GM12891 (cell line): ENCODE data around the gene NKX2-4.
"Not testable (repeated sequence)": the region's sequence is repeated elsewhere in the genome, so short reads cannot be mapped to it uniquely, and the experiment has no call there.

ENCODE experiments used
- DNase-seq: peaks from one replicate; pipeline ENCODE4 v3.0.0; 2011; ENCODE audit warnings: low spot score; ENCODE audit not compliant: insufficient read length
- FAIRE-seq: peaks from 2 replicates; lab custom pipeline; 2011; peaks lifted over from hg19 to GRCh38; lab: Jason Lieb, UNC
- PAX5 ChIP-seq: IDR thresholded peaks from 2 replicates; pipeline ENCODE4 v1.6.1; 2011; ENCODE audit warnings: low read length, moderate library complexity, mild to moderate bottlenecking; ENCODE audit not compliant: insufficient read depth, severe bottlenecking
- POLR2A ChIP-seq: IDR thresholded peaks from 2 replicates; pipeline ENCODE4 v1.6.1; 2011; ENCODE audit warnings: low read depth, low read length, control low read depth
- POLR2AphosphoS5 ChIP-seq: IDR thresholded peaks from 2 replicates; pipeline ENCODE4 v1.6.1; 2011; ENCODE audit warnings: low read depth, low read length, control low read depth
- POU2F2 ChIP-seq: IDR thresholded peaks from 2 replicates; pipeline ENCODE4 v1.6.1; 2011; ENCODE audit warnings: low read depth, mild to moderate bottlenecking, control low read depth, low read length, moderate library complexity
- SPI1 ChIP-seq: IDR thresholded peaks from 2 replicates; pipeline ENCODE4 v1.6.1; 2011; ENCODE audit warnings: low read depth, low read length, control low read depth
- TAF1 ChIP-seq: IDR thresholded peaks from 2 replicates; pipeline ENCODE4 v1.6.1; 2011; ENCODE audit warnings: low read depth, low read length, control low read depth

Gene NKX2-4

DNA sequence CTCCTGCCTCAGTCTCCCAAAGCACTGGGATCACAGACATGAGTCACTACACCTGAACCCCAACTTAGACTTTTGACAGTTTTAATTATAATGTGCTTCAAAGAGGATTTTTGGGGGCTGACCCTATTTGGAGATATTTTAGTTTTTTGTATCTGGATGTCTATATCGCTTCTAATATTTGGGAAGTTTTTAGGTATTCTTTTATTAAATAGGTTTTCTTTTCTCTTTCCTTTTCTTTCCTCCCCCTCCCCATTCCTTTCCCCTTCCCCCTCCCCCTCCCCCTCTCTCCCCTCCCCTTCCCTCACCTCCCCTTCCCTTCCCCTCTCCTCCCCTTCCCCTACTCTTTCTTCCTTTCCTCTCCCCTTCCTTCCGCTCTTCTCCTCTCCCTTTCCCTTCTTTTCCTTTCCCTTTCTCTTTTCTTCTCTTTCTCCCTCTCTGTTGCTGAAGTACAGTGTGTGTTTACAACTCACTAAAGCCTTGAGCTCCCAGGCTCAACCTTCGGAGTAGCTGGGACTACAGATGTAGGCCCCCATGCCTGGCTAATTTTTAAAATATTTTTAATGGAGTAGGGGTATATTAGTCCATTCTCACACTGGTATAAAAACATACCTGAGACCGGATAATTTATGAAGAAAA is 24.4 kb upstream of the NKX2-4 start:
- DNase-seq (no peak), FAIRE-seq (no peak)
- no peak for TF ChIP-seq POU2F2
- no peak for TF ChIP-seq POLR2A
- TF ChIP-seq SPI1 = no peak

DNA sequence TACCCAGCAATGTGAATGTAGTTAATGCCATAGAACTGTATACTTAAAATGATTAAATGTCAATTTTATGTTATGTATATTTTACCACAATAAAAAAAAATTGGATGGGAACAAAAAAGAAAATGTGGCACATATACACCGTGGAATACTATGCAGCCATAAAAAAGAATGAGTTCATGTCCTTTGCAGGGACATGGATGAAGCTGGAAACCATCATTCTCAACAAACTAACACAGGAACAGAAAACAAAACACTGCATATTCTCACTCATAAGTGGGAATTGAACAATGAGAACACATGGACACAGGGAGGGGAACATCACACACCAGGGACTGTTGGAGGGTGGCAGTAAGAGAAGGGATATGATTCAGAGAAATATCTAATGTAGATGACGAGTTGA is 21.8 kb upstream of the NKX2-4 start:
- FAIRE-seq, DNase-seq: not testable (repeated sequence)

DNA sequence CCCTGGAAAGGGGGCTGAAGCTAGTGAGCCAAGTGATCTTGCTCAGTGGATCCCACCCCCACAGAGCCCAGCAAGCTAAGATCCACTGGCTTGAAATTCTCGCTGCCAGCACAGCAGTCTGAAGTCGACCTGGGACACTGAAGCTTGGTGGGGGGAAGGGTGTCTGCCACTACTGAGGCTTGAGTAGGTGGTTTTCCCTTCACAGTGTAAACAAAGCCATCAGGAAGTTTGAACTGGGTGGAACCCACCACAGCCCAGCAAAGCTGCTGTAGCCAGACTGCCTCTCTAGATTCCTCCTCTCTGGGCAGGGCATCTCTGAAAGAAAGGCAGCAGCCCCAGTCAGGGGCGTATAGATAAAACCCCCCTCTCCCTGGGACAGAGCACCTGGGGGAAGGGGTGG is 16.7 kb upstream of the NKX2-4 start:
- FAIRE-seq, DNase-seq: not testable (repeated sequence)

DNA sequence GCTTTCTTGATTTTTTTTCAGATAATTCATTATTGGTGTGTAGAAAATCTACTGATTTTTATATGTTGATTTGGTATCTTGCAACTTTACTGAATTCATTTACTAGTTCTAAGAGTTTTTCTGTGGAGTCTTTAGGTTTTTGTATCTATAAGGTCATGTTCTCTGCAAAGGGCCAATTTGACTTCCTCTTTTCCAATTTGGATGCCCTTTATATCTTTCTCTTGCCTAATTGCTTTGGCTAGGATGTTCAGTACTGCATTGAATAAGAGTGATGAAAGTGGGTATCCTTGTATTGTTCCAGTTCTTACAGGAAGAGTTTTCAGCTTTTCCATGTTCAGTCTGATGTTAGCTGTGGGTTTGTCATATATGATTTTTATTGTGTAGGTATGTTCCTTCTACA is 14.4 kb upstream of the NKX2-4 start:
- no peak for DNase-seq
- no peak for TF ChIP-seq POLR2A
- peak; percentile 32; the same call in 1 of the 2 replicates for TF ChIP-seq SPI1
- no peak for TF ChIP-seq TAF1
- no peak for FAIRE-seq

DNA sequence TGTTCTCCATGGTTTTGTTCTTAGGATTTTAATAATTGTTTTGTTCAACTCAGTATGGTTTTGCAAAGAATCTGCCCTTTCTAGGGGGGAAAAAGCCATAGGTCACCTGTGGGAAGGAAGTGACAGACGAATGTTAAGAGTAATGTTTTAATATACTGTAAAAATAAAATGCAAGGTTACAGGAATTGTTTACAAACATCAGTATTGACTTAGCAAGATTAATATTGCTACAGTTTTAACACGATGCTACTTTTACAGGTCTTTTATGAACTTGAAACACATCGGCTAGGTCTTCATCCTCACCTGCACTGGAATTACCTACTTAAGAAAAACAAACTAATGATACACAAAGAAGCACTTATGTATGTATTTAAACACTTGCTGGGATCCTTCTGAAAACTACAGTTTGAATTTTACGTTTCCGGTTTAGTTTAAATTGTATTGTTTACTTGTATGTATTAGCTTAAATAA is 1.7 kb upstream of the NKX2-4 start:
- FAIRE-seq (no peak), DNase-seq (no peak)
- TF ChIP-seq PAX5 (no peak), TAF1 (no peak)

DNA sequence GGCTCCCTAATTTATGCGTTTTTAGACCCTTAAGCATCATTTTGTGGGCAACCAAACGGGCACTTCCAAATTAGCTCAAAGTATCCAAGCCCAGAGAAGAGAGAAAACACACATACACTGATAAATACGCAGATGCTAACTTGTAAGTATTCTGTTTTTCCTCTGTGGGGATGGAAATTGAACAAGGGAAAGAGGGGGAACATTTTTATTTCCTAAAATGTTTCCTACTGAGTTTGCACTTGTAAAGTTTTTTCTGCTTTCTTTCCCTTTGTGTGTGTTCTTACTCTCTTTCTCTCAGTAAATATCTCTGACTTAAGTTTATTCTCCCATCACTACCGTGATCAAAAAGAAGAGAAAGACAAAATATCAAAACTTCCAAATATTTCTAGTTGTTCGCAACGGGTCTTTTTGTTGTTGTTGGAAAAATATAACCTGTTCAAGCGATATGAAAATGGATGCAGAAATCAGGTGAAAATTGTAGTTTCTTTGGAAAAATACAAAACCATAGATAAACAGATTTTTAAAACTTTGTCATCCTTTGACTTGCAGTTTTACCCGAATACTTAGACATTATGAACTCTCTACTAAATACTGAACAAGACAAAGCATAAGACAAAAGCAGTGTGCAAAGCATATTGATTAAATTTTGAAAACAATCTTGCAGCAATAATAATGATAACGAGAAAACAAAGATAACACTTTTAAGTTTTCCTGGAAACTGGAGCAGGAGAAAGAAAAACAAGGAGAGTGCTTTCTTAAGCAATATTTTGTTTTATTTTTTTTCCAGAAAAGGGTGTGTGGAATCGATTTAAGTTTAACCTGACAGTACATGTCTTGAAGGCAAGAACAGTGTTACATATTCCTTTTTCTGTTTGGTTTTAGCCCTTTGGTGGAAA is 1.0 kb upstream of the NKX2-4 start:
- DNase-seq = no peak
- FAIRE-seq = no peak
- TF ChIP-seq PAX5 (no peak), TAF1 (no peak), POU2F2 (no peak), SPI1 (no peak), POLR2AphosphoS5 (no peak), POLR2A (no peak)

DNA sequence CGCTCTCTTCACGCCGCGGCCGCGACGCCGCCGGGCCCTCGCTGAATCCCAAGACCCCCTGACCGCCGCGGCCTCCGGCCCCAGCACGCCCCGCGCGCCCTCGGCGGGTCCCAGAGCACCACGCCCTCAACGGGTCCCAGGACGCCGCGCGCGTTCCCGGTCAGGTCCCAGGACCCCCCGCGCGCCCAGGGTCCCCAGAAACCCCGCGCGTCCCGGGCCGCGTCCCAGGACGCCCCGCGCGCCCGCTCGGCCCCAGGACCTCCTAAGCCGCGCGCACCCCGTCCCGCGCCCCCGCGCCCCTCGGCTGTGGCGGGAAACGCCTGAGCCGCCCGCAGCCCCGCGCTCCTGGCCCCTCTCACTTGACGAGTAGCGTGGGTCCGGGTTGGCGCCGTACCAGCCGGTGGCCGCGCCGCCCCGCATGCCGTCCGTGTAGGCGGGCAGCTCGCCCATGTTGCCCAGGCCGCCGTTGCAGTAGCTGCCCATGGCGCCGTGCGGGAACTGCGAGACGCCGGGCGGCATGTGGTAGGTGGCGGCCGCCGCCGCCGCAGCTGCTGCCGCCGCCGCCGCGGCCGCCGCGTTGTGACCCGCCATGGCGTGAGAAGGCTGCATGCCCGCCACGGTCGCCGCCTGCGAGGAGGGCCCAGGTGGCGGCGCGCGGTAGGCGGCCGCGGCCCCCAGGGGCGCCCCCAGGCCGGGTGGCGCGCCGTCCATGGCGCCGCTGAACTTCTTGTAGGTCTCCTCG is 556 bp downstream of the NKX2-4 start:
- TF ChIP-seq PAX5 (no peak), POLR2A (no peak), SPI1 (no peak), TAF1 (no peak), POU2F2 (no peak), POLR2AphosphoS5 (no peak)
- DNase-seq = peak; percentile 29

DNA sequence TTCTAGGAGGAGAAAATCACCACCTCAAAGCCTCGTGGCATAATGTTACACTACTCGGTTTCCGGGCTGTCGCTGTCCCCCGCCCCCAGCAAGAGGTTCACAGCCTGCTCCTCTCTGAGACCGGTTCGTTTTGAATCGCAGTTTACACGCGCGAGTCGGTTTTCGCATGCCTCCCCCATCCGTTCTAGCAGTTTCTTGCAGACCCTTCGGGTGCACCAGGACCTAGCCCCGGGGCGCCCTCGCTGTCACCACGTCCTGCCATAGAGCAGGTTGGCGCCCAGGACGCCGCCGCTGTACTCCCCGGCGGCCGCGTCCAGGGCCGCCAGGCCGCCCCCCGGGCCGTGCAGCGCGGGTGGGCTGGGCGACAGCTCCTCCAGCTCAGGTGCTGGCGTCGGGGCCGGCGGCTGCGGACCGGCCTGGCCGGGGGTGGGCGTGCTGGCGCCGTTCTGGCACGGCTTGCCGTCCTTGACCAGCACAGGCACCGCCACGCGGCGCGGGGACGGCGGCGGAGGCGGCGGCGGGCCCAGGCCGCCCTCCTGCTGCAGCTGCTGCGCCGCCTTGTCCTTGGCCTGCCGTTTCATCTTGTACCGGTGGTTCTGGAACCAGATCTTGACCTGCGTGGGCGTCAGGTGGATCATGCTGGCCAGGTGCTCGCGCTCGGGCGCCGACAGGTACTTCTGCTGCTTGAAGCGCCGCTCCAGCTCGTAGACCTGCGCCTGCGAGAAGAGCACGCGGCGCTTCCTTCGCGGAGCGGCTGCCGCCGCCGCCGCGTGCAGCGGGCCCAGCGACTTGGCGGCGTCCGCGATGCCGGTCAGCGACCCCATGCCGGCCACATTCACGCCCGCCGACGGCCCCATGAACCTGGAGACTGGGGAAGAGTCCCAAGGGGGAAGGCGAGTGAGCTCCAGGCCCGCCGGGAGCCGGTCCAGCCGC is 1.4 kb downstream of the NKX2-4 start:
- no peak for FAIRE-seq
- TF ChIP-seq TAF1 (no peak), POU2F2 (no peak), POLR2AphosphoS5 (no peak), POLR2A (no peak), PAX5 (no peak), SPI1 (no peak)
- peak; percentile 13 for DNase-seq

More for the DNA sequence above, 556 bp downstream of the NKX2-4 start:
- no peak for FAIRE-seq

DNA sequence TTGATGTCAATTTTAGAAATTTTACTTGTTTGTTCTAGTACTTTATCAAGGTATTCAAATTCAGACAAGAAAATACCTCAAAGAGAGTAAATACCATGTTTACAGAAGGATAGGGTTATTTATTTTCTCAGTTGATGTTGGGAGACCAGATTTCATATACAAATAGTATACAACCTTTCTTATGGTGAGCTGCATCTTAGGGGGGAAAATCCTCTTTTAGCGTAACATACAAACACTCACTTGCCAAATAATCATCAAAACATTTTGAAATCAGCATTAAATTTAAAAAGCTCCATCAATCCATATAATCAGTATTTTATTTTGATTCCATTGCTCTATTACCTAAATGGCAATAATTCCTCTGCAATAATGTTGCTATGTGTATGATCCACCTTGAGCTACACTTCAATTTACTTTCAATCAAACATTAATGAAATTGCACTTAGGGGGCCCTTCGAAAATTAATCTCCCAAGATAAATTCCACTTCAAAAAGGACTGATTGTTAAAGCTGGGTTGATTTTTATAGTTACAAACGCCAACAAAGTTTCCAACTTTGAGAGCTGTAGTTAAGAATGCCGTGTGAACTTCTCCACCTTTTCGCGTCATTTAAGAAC is 2.2 kb downstream of the NKX2-4 start:
- DNase-seq (no peak), FAIRE-seq (no peak)
- no peak for TF ChIP-seq POLR2AphosphoS5
- TF ChIP-seq POLR2A = no peak
- TF ChIP-seq PAX5 = no peak
- TF ChIP-seq SPI1 = no peak
- no peak for TF ChIP-seq POU2F2
- TF ChIP-seq TAF1 = no peak
